VCaP (cell line): ENCODE data around the gene SMIM38.

ENCODE experiments used
- H3K27ac ChIP-seq: fragments of 450-650 bp; 2 replicates; pipeline ENCODE4 v1.5.1; 2017
- TF ChIP-seq, protein P1 (sequence below): fragments of 450-650 bp; conservative IDR thresholded peaks from 2 replicates; pipeline ENCODE4 v1.5.1; 2017; ENCODE audit warnings: mild to moderate bottlenecking, moderate library complexity

Gene SMIM38

DNA sequence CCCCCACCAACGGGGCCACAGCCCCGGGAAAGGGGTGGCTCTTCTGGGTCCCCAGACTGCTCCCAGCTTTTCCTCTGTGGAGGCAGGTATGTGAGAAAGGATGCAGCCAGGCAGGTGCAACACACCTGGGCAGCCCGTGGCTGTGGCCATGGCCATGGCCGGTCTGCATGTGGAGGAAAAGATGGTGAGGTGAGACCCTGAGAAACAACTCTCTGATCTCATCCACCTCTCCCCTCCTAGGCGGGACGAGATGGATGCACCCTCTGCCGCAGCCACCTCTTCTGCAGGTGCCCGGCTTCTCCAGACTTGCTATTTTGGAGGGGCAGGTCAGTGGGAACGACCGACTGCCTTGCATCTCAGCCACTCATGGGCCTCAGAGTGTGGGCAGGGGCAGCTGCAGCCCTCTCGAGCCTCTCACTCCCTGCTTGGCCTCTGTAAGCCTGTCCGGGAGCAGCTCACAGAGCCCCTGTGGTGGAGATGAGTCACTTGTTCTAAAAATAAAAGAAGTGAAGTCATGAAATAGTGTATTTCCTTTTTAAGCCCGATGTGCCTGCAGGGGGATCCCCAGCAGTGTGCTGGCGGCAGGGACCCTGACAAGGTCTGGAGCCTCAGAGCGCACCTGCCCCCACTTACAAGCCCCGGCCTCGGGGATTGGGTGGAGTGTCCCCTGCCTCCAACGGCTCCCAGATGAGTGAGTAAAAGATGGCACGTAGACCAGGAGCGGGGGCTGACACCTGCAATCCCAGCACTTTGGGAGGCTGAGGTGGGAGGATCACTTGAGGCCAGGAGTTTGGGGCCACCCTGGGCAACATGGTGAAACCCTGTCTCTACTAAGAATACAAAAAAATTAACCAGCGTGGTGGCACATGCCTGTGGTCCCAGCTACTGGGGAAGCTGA, 10.7 kb downstream of the SMIM38 start:
- H3K27ac ChIP-seq = no peak overlapping the region
- TF ChIP-seq, protein P1, sequence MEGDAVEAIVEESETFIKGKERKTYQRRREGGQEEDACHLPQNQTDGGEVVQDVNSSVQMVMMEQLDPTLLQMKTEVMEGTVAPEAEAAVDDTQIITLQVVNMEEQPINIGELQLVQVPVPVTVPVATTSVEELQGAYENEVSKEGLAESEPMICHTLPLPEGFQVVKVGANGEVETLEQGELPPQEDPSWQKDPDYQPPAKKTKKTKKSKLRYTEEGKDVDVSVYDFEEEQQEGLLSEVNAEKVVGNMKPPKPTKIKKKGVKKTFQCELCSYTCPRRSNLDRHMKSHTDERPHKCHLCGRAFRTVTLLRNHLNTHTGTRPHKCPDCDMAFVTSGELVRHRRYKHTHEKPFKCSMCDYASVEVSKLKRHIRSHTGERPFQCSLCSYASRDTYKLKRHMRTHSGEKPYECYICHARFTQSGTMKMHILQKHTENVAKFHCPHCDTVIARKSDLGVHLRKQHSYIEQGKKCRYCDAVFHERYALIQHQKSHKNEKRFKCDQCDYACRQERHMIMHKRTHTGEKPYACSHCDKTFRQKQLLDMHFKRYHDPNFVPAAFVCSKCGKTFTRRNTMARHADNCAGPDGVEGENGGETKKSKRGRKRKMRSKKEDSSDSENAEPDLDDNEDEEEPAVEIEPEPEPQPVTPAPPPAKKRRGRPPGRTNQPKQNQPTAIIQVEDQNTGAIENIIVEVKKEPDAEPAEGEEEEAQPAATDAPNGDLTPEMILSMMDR = no peak

GRCh38 chr11:69167130-69167915, 11.6 kb downstream of the SMIM38 start:
- H3K27ac ChIP-seq = no peak overlapping the region
- TF ChIP-seq, protein P1 = no peak

DNA sequence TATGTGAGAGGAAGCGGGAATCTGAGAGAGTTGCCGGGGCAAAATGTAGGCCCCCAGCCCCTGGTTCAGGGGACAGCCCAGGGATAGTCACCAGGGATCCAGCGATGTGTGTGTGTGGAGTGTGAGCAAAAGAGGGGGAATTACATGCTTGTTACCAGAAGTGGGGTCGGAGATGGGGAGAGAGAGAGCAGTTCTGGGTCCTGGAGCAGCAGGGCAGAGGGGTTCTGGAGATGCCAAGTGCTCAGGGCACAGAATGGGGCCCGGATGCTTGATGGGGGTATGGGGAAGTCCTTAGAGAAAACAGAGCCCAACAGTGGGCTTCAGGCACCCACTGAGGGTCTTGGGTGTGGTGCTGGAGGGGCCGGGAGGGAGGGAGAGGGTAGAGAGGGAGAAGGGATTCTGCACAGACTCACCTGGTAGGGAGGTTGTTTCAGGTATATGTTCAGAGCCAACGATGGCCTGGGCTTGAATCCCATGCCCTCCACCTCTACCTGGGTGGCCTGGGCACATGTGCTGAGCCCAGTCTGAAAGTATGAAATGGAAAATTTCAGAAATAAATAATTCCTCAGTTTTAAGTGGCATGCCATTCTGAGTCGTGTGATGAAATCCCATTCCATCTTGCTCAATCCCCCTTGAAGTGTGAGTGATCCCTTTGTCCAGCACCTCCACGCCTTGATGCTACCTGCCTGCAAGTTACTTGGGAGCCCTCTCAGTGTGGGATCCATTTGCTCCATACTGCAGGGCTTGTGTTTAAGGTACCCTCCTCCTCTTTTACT, 12.4 kb downstream of the SMIM38 start:
- TF ChIP-seq, protein P1 = no peak
- H3K27ac ChIP-seq = no peak overlapping the region

GRCh38 chr11:69169479-69169878, 13.7 kb downstream of the SMIM38 start:
- H3K27ac ChIP-seq = no peak overlapping the region
- TF ChIP-seq, protein P1 = no peak

- no peak overlapping the region for H3K27ac ChIP-seq
- TF ChIP-seq, protein P1 = no peak
Observed at GRCh38 chr11:69170704-69171103, 15.0 kb downstream of the SMIM38 start.

DNA sequence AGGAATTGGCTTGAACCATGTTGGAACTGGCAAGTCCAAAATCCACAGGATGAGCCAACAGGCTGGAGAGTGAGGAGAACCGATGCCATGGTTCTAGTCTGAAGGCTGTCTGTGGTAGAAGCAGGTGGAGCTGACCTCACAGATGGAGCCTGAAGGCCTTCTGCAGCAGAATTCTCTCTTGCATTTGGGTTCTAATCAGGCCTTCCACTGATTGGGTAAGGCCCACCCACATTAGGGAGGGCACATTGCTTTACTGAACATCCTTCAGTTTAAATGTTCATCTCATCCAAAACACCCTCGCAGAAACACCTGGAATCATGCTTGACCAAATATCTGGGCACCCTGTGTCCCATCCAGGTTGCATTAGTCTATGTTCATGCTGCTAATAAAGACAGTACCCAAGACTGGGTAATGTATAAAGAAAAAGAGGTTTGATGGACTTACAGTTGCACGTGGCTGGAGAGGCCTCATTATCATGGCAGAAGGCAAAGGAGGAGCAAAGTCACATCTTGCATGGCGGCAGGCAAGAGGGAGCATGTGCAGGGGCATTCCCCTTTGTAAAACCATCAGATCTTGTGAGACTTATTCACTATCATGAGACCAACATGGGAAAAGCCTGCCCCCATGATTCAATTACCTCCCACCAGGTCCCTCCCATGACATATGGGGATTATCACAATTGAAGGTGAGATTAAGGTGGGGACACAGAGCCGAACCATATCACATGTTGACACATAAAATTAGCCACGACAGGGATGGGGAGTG, 15.9 kb downstream of the SMIM38 start:
- no peak overlapping the region for H3K27ac ChIP-seq
- TF ChIP-seq, protein P1 = no peak
